Breast epithelium (tissue), 4 donors: Measurements from ENCODE around the gene CNEP1R1. TPM values are rescaled to one million over a fixed set of nuclear protein-coding genes. Genes with fewer than 3 reads are reported as not detected.
A peak's percentile ranks its signal among the peaks of the same experiment; 100 is the strongest.

Source experiments
- DNase-seq, 2 donors: peaks; one replicate each; pipeline ENCODE4 v3.0.0-alpha.2; 2019; ENCODE audit warnings: low spot score in 2 of 2
- H3K27ac ChIP-seq, 2 donors: fragments of 200-600 bp; sonication (generic) in 1 of 2; one replicate each; pipeline ENCODE4 v1.5.1; 2016 to 2019; ENCODE audit warnings: mild to moderate bottlenecking in 1 of 2
- H3K27me3 ChIP-seq, 2 donors: fragments of 200-600 bp; sonication (generic) in 1 of 2; one replicate each; pipeline versions ENCODE4 v1.5.1 to v1.6.0; 2017 to 2019; ENCODE audit warnings: control low read depth in 1 of 2, mild to moderate bottlenecking in 1 of 2
- H3K36me3 ChIP-seq: fragments of 200-600 bp; one replicate; pipeline ENCODE4 v1.5.1; 2019
- H3K4me1 ChIP-seq, 2 donors: fragments of 200-600 bp; sonication (generic); one replicate each; pipeline ENCODE4 v1.5.1; 2016 to 2019; ENCODE audit warnings: control low read depth in 1 of 2
- H3K4me3 ChIP-seq, 3 donors: fragments of 200-600 bp; sonication (generic); 1 replicate in 2 of 3; 2 replicates in 1 of 3; pipeline ENCODE4 v1.5.1; 2016 to 2019; ENCODE audit warnings: mild to moderate bottlenecking in 3 of 3, moderate library complexity in 2 of 3
- H3K9me3 ChIP-seq, 2 donors: fragments of 200-600 bp; sonication (generic) in 1 of 2; one replicate each; pipeline ENCODE4 v1.5.1; 2016 to 2019; ENCODE audit warnings: control low read depth in 1 of 2
- CTCF ChIP-seq, 3 donors: fragments of 450-650 bp; IDR thresholded peaks; one replicate each; pipeline ENCODE4 v1.5.1; 2016 to 2017; ENCODE audit warnings: antibody characterized with exemption in 3 of 3, mild to moderate bottlenecking in 3 of 3, moderate library complexity in 3 of 3
- POLR2A ChIP-seq: fragments of 450-650 bp; IDR thresholded peaks from one replicate; pipeline ENCODE4 v1.6.1; 2016; ENCODE audit warnings: antibody characterized with exemption, mild to moderate bottlenecking, moderate library complexity
- POLR2AphosphoS5 ChIP-seq, 3 donors: sonication (generic); formaldehyde crosslinking; IDR thresholded peaks; one replicate each; pipeline ENCODE4 v1.6.1; 2017; ENCODE audit warnings: antibody characterized with exemption in 3 of 3
- intact Hi-C: fragments of 100-400 bp; cut with DNase I; formaldehyde crosslinking; loops from one replicate; pipeline ENCODE4 v1.15.1; 2023; ENCODE audit warnings: low total_unique reads
- total RNA-seq, 3 donors: library from RNA; depleted of rRNA; stranded (reverse); fragments of >200 nt; gene quantifications; one replicate each; pipeline ENCODE4 v1.1.0, GENCODE V29; 2016

CNEP1R1 gene
- total RNA-seq, 3 donors from 2014 or later, result 16.5 to 20.8 (median 17.4) TPM

- no peak for TF ChIP-seq CTCF (IDR thresholded peaks at IDR 0.05)
- TF ChIP-seq POLR2A, result no peak
- TF ChIP-seq POLR2AphosphoS5 (IDR thresholded peaks at IDR 0.05), result no peak
- DNase-seq, result no peak
- Histone ChIP-seq H3K27me3 (no peaks in the 10 kb centered on the region), H3K27ac (no peak overlapping the region), H3K4me1 (no peaks in the 10 kb centered on the region), H3K9me3 (no peaks in the 10 kb centered on the region), H3K36me3 (no peaks in the 10 kb centered on the region), H3K4me3 (peak overlapping the region in 2 of 3 donors; percentile 41 to 54)
- intact Hi-C loops, result no loop called here
These were observed 38.5 kb upstream of the CNEP1R1 start for GRCh38 chr16:49986351-49987124.

- Histone ChIP-seq H3K27me3 (no peaks in the 10 kb centered on the region), H3K4me3 (no peak overlapping the region), H3K27ac (no peak overlapping the region), H3K9me3 (no peaks in the 10 kb centered on the region), H3K36me3 (no peaks in the 10 kb centered on the region), H3K4me1 (no peaks in the 10 kb centered on the region)
- TF ChIP-seq POLR2AphosphoS5 (IDR thresholded peaks at IDR 0.05) (no peak), CTCF (IDR thresholded peaks at IDR 0.05) (no peak), POLR2A (no peak)
- DNase-seq, result no peak
- intact Hi-C loops, result no loop called here
These were observed 37.6 kb upstream of the CNEP1R1 start for GRCh38 chr16:49987381-49987780.

GRCh38 chr16:49992825-49993224 lies 32.2 kb upstream of the CNEP1R1 start:
- H3K4me1 ChIP-seq, result no peaks in the 10 kb centered on the region
- no peak for TF ChIP-seq CTCF (IDR thresholded peaks at IDR 0.05)
- H3K4me3 ChIP-seq, result no peak overlapping the region
- H3K27ac ChIP-seq, result no peak overlapping the region
- intact Hi-C loops, result no loop called here
- no peaks in the 10 kb centered on the region for H3K9me3 ChIP-seq
- no peak for DNase-seq
- H3K36me3 ChIP-seq, result no peaks in the 10 kb centered on the region
- no peaks in the 10 kb centered on the region for H3K27me3 ChIP-seq

- no peaks in the 10 kb centered on the region for H3K9me3 ChIP-seq
- no peak for DNase-seq
- intact Hi-C loops, result no loop called here
- no peak overlapping the region for H3K4me3 ChIP-seq
- H3K27me3 ChIP-seq, result no peaks in the 10 kb centered on the region
- H3K27ac ChIP-seq, result no peak overlapping the region
- no peaks in the 10 kb centered on the region for H3K4me1 ChIP-seq
- TF ChIP-seq POLR2A (no peak), POLR2AphosphoS5 (IDR thresholded peaks at IDR 0.05) (no peak), CTCF (IDR thresholded peaks at IDR 0.05) (no peak)
- H3K36me3 ChIP-seq, result no peaks in the 10 kb centered on the region
These were observed 31.4 kb upstream of the CNEP1R1 start for GRCh38 chr16:49993579-49993978.

GRCh38 chr16:49994006-49994405 lies 31.0 kb upstream of the CNEP1R1 start:
- Histone ChIP-seq H3K36me3 (no peaks in the 10 kb centered on the region), H3K27ac (no peak overlapping the region), H3K4me3 (no peak overlapping the region), H3K9me3 (no peaks in the 10 kb centered on the region), H3K4me1 (no peaks in the 10 kb centered on the region), H3K27me3 (no peaks in the 10 kb centered on the region)
- intact Hi-C loops, result no loop called here
- no peak for DNase-seq
- TF ChIP-seq POLR2A (no peak), CTCF (IDR thresholded peaks at IDR 0.05) (no peak), POLR2AphosphoS5 (IDR thresholded peaks at IDR 0.05) (no peak)
